H1 (cell line): Measurements from ENCODE around the gene PER2. TPM values are rescaled to one million over a fixed set of nuclear protein-coding genes. Genes with fewer than 3 reads are reported as not detected.

Experiments
- CBX5 ChIP-seq: fragments of 300-800, 300-1000 bp; sonication (generic); IDR thresholded peaks from 2 replicates; pipeline ENCODE4 v1.7.1; 2016; ENCODE audit warnings: antibody characterized with exemption, low read length, low read depth
- CHD7 ChIP-seq: fragments of 300-600 bp; sonication (generic); IDR thresholded peaks from 2 replicates; pipeline ENCODE4 v1.7.1; 2012; ENCODE audit warnings: low read length, moderate library complexity, mild to moderate bottlenecking, inconsistent platforms; ENCODE audit not compliant: insufficient replicate concordance
- POU5F1 ChIP-seq: IDR thresholded peaks from 2 replicates; pipeline ENCODE4 v1.6.1; 2011; ENCODE audit warnings: low read depth, mild to moderate bottlenecking, low read length, moderate library complexity
- RAD21 ChIP-seq, 2 experiments: IDR thresholded peaks in 1 of 2; conservative IDR thresholded peaks in 1 of 2; 2 replicates each; pipeline ENCODE4 v1.6.1; 2011; ENCODE audit warnings: low read depth in 2 of 2, low read length in 2 of 2, improper control_type of control experiment in 1 of 2, inconsistent platforms in 1 of 2, mild to moderate bottlenecking in 1 of 2, moderate library complexity in 1 of 2
- polyA plus RNA-seq, 7 experiments: library from polyadenylated mRNA; depleted of rRNA in 3 of 7; stranded (reverse) in 5 of 7; unstranded in 2 of 7; fragments of >200 nt in 5 of 7; fragments of 200-250 nt in 2 of 7; gene quantifications; 1 replicate in 5 of 7; 2 replicates in 1 of 7; 4 replicates in 1 of 7; pipeline versions ENCODE4 v1.2.1 to v1.2.3, GENCODE V29; 2011 to 2013; ENCODE audit warnings: missing spikeins in 2 of 7, mixed read lengths in 2 of 7
- total RNA-seq: library from RNA; stranded (reverse); fragmentation: NEBNext Ultra II Directional; extraction: Animal tissue kit (Norgen Biotek cat#: 25700); gene quantifications from 2 replicates; pipeline ENCODE4 v1.2.1, GENCODE V29; 2021

Gene PER2
- total and polyA plus RNA-seq, 2 of the 8 experiments (the other 6 are each of a cell fraction or from before 2014, with no cell fraction given) = 0.91 to 5.5 TPM

- no peak for TF ChIP-seq CHD7
- TF ChIP-seq RAD21 (IDR thresholded peaks at IDR 0.05 in 1 of 2, conservative IDR thresholded peaks at IDR 0.05 in 1 of 2; ENCODE audit: low read depth in 2 of 2, low read length in 2 of 2) = no peak
- TF ChIP-seq CBX5 = no peak
- TF ChIP-seq POU5F1 = no peak
These were observed 3.3 kb upstream of the PER2 start (continued) for GRCh38 chr2:238291550-238292281.
